Measurements from ENCODE around the gene RHCG.

DNA sequence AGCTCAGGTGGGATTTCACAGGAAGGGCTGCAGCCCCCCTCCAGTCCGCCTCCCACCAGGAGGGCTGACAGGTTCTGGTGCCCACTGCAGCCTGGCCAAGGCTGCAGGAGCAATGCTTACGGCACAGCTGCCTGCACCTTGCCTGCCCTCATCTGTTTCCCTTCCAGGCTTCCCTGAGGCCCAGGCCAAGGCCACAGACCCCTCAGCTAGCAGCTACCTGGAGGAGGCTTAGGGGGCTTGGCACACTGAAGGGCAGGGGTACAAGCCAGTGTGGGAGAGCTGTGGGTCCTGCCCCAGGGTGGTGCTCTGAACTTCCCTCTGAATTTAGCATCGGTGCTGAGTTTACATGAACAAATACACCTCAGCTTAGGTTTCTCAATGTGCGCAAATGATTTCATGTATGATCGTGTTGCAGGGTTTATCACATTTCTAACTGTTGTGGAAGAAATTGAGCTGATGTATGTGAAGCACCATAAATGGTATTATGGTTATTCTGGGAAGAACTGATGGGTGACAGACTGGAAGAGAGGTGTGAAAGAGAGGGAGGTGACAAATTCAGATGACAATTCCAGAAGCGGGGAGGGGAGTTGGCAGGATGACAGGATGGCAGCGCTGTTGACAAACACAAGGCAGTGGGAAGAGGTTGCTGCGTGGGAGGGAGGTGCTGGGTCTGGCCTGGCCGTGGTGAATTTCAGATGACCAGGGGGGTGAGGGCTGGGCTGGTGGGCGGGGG is 6.1 kb downstream of the RHCG start:
- TF ChIP-seq TAF1 (IDR thresholded peaks at IDR 0.05; ENCODE audit: borderline replicate concordance, low read depth, low read length), result no peak
- no peak for TF ChIP-seq POLR2A (IDR thresholded peaks at IDR 0.05; ENCODE audit: low read depth, low read length)

Data from GM12892 (cell line).